ENCODE data around the gene PGD. TPM values are rescaled to one million over a fixed set of nuclear protein-coding genes. Genes with fewer than 3 reads are reported as not detected.

Gene PGD
- total RNA-seq, 1 donor from 2014 or later, result 213 TPM

- Histone ChIP-seq H3K4me3 (no peak overlapping the region), H3K27me3 (ENCODE audit: low read depth) (no peaks in the 10 kb centered on the region), H3K4me1 (peaks cover 21% of the 10 kb centered on the region), H3K36me3 (no peaks in the 10 kb centered on the region), H3K9me3 (no peaks in the 10 kb centered on the region), H3K27ac (peak overlapping the region; percentile 61)
- ATAC-seq (peak; percentile 81 to 85), DNase-seq (no peak)
- intact Hi-C loops (cut with DNase I), result no loop called here
- no peak for TF ChIP-seq CTCF (IDR thresholded peaks at IDR 0.05)
These were observed 11.0 kb upstream of the PGD start for GRCh38 chr1:10387677-10388386.

- H3K36me3 ChIP-seq, result no peaks in the 10 kb centered on the region
- no peak for DNase-seq
- no peaks in the 10 kb centered on the region for H3K9me3 ChIP-seq
- intact Hi-C loops (cut with DNase I), result no loop called here
- peaks cover 21% of the 10 kb centered on the region for H3K4me1 ChIP-seq
- H3K4me3 ChIP-seq, result no peak overlapping the region
- H3K27me3 ChIP-seq (ENCODE audit: low read depth), result no peaks in the 10 kb centered on the region
- peak overlapping the region; percentile 61 for H3K27ac ChIP-seq
- no peak for TF ChIP-seq CTCF (IDR thresholded peaks at IDR 0.05)
- peak; percentile 67 to 72 for ATAC-seq
These were observed 10.5 kb upstream of the PGD start for GRCh38 chr1:10388387-10388715.

GRCh38 chr1:10389271-10389973 is 9.4 kb upstream of the PGD start:
- peak overlapping the region; percentile 61 for H3K27ac ChIP-seq
- ATAC-seq (no peak), DNase-seq (no peak)
- no peak for TF ChIP-seq CTCF (IDR thresholded peaks at IDR 0.05)
- H3K4me3 ChIP-seq, result no peak overlapping the region
- peaks cover 21% of the 10 kb centered on the region for H3K4me1 ChIP-seq
- intact Hi-C loops (cut with DNase I), result no loop called here
- H3K36me3 ChIP-seq, result no peaks in the 10 kb centered on the region
- H3K27me3 ChIP-seq (ENCODE audit: low read depth), result no peaks in the 10 kb centered on the region
- H3K9me3 ChIP-seq, result no peaks in the 10 kb centered on the region

GRCh38 chr1:10396870-10397269 is 2.0 kb upstream of the PGD start:
- H3K27ac ChIP-seq, result no peak overlapping the region
- H3K36me3 ChIP-seq, result peaks cover 2% of the 10 kb centered on the region
- DNase-seq, result no peak
- H3K4me3 ChIP-seq, result no peak overlapping the region
- no peak for ATAC-seq
- H3K9me3 ChIP-seq, result no peaks in the 10 kb centered on the region
- intact Hi-C loops (cut with DNase I), result no loop called here
- H3K4me1 ChIP-seq, result peaks cover 29% of the 10 kb centered on the region
- TF ChIP-seq CTCF (IDR thresholded peaks at IDR 0.05), result no peak
- no peaks in the 10 kb centered on the region for H3K27me3 ChIP-seq (ENCODE audit: low read depth)

- intact Hi-C loops (cut with DNase I), result no loop called here
- DNase-seq (no peak), ATAC-seq (no peak)
- no peaks in the 10 kb centered on the region for H3K27me3 ChIP-seq (ENCODE audit: low read depth)
- no peaks in the 10 kb centered on the region for H3K9me3 ChIP-seq
- peaks cover 29% of the 10 kb centered on the region for H3K4me1 ChIP-seq
- peaks cover 16% of the 10 kb centered on the region for H3K36me3 ChIP-seq
- H3K27ac ChIP-seq, result peak overlapping the region; percentile 96
- H3K4me3 ChIP-seq, result peak overlapping the region; percentile 99
- no peak for TF ChIP-seq CTCF (IDR thresholded peaks at IDR 0.05)
These were observed 558 bp upstream of the PGD start for GRCh38 chr1:10398278-10398733.
